HG02938 (cell line): ENCODE data around the gene SLC8A1.

ENCODE experiments used
- ATAC-seq: cut with Tn5 transposase; IDR thresholded peaks from one replicate; pipeline ENCODE4 v1.9.1; 2021; ENCODE audit warnings: mild to moderate bottlenecking, moderate library complexity; ENCODE audit not compliant: unreplicated experiment

The SLC8A1 gene

GRCh38 chr2:40358783-40359182 lies 93.1 kb downstream of the SLC8A1 start:
- no peak for ATAC-seq

GRCh38 chr2:40357667-40358066 lies 94.2 kb downstream of the SLC8A1 start:
- ATAC-seq, result no peak

- ATAC-seq, result no peak
These were observed 96.4 kb downstream of the SLC8A1 start for GRCh38 chr2:40355451-40355850.

GRCh38 chr2:40353231-40353630 lies 98.7 kb downstream of the SLC8A1 start:
- no peak for ATAC-seq

GRCh38 chr2:40352703-40353099 lies 99.2 kb downstream of the SLC8A1 start:
- ATAC-seq, result no peak

- ATAC-seq, result no peak
These were observed 99.7 kb downstream of the SLC8A1 start for GRCh38 chr2:40352041-40352702.

GRCh38 chr2:40348665-40349064 lies 103.2 kb downstream of the SLC8A1 start:
- ATAC-seq, result no peak

GRCh38 chr2:40348038-40348437 lies 103.9 kb downstream of the SLC8A1 start:
- no peak for ATAC-seq

GRCh38 chr2:40346535-40347354 lies 105.1 kb downstream of the SLC8A1 start:
- ATAC-seq, result peak; percentile 65

GRCh38 chr2:40344364-40344763 lies 107.5 kb downstream of the SLC8A1 start:
- no peak for ATAC-seq

- no peak for ATAC-seq
These were observed 108.0 kb downstream of the SLC8A1 start for GRCh38 chr2:40343902-40344301.

GRCh38 chr2:40341198-40341597 lies 110.7 kb downstream of the SLC8A1 start:
- no peak for ATAC-seq

GRCh38 chr2:40339026-40339425 lies 112.9 kb downstream of the SLC8A1 start:
- ATAC-seq, result no peak

GRCh38 chr2:40332191-40332826 lies 119.6 kb downstream of the SLC8A1 start:
- ATAC-seq, result no peak

- no peak for ATAC-seq
These were observed 121.8 kb downstream of the SLC8A1 start for GRCh38 chr2:40330096-40330495.

GRCh38 chr2:40329739-40330030 lies 122.2 kb downstream of the SLC8A1 start:
- no peak for ATAC-seq

- no peak for ATAC-seq
These were observed 126.8 kb downstream of the SLC8A1 start for GRCh38 chr2:40325116-40325515.

- ATAC-seq, result no peak
These were observed 127.2 kb downstream of the SLC8A1 start for GRCh38 chr2:40324656-40325055.

GRCh38 chr2:40321822-40322221 lies 130.1 kb downstream of the SLC8A1 start:
- ATAC-seq, result peak; percentile 18

- ATAC-seq, result peak; percentile 81
These were observed 130.8 kb downstream of the SLC8A1 start for GRCh38 chr2:40321016-40321623.

- ATAC-seq, result no peak
These were observed 133.0 kb downstream of the SLC8A1 start for GRCh38 chr2:40318921-40319320.

GRCh38 chr2:40317761-40318160 lies 134.1 kb downstream of the SLC8A1 start:
- no peak for ATAC-seq
